NCI-H1930 (cell line): Measurements from ENCODE around the gene FAM89B.
"Not testable (repeated sequence)": the region's sequence is repeated elsewhere in the genome, so short reads cannot be mapped to it uniquely, and the experiment has no call there.

Experiments
- DNase-seq, 2 experiments: peaks; one replicate each; lab custom pipeline; 2025; lab: John Stamatoyannopoulos, UW

The FAM89B gene

DNA sequence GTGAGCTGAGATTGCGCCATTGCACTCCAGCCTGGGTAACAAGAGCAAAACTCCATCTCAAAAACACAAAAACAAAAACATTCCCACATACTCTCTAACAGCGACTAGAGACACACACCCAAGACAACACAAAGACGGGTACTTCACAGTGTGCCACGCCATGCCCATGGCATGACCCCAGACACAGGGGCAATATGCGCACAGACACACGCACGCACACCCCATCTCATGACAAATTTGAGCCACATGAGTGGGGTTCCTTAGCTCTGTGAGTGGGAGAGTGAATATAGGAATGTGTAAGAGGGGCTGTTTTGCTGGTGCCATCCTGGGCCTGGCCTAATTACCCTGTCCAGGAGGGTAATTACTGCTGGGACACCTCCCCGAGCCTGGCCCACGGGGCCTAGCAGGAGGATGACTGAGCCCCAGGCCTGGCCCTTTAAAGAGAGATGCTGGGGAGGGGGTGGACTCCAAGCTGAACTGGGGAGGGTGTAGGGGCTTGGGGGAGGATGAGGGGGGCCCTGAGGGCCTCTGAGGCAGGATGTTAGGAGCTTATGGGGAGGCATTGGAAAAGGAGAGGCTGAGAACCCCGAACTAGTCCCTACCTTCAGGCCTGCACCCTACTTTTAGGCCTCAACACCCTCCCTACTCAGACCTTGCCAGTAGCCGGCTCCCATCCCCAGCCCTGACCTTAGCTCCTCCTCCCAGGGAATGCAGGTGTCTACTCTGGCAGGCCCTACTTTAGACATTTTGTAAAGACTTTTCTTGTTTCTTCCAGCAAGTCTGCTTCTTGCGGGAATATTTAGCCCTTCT, 15.7 kb upstream of the FAM89B start:
- no peak for DNase-seq

DNA sequence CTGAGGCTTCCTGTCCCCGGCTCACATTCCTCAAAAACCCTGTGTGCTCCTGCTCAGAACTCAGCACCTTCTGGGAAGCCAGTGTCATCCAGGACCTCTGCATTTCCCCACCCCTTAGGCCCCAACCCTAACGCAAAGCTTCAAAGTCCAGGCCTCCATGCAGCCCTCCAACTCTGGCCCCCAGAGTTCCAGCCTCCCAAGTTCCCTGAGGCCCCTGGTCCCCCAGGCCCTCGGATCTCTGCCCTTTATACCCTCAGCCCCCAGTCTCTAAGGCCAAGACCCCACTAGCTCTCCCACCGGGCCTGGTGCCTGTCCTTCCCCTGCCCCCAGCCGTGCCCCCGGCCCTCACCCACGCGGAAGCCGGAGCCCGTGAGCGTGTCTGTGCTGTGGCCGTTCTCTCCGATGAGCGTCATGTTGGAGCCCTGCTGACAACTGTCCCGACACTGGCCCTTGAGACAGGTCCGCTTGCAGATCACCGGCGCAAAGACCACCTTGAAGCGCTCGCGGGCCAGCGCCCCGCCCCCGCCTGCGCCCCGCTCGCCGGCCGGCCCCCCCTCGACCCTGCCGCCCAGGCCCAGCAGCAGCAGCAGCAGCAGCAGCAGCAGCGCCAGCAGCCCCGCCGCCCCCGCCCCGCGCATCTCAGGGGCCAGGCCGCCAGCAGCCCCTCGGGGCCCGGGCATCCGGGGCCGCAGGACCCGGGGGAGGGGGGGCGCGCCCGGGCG, 14.9 kb upstream of the FAM89B start:
- no peak for DNase-seq

DNA sequence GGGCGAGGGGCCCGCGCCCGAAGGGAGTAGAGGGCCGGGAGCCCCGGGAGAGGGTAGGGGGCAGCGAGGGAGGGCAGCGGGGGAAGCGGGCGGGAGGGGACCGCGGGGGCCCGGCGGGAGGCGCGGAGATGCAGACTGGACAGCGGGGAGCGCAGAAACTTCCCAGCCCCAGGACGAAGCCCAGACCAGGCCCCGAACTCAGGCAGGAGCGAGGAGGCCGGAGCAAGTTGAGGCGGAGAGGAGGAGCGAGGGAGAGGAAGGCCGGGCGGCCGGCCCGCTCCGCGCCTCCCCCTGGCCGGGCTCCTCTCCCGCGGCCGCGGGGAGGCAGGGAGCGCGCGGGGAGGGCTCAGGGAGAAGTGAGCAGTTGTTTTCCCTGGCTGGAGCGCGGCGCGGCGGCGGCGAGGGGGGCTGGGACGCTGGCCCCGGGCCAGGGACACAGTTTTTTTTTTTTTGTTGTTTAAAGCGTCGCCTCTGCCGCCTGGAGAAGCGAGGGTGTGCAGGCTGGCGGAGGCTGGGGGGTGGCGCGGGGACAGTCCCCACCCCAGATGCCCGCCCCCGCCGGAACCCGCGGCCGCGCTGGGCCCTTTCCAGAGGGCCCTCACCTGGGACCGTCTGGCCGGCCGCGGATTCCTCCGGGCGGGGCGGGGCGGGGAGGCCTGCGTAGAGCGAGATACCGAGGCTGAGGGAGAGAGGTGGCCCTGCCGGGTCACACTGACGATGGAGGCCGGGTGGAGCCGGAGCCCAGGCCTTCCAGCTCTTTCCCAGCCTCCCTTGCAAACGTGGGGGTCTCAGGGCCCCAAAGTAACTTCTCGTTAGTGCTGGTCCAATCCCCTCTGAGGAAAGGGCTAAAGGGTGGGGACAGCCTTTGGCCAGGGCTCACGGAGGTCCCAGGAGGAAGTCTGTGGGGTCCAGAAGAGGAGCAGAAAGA, 14.1 kb upstream of the FAM89B start, which contains the start of gene LTBP3:
Gene LTBP3, minus strand, starts transcription at position 358 of the 928 bp plus-strand sequence. CDS start 400 bp downstream, outside the sequence.
- DNase-seq, result no peak

DNA sequence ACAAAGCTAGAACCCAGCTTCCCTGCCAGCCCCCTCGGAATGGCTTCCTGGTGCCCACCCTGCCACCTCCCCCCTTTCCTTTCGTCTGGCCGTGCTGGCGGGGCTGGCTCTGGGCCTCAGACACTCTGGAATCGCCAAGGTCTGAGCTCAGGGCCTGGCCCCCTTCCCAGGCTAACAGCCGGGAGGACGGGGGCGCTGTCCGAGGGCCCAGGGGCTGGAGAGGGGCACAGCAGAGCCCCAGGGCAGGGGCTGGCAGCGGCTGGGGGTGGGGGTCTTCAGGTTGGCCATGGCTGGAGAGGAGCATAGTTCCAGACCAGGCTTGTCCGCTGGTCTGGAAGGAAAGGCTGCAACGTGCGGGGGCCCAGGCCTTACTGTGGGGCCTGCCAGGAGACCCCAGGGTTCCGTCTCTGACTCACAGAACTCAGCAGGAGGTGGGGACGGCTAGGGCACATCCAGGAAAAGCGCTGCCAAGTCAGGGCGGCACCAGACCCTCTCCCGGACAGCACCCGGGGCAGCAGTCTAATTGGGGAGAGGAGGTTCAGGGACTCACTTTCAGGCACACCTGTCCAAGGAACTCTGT, 13.3 kb upstream of the FAM89B start:
- DNase-seq, result no peak

DNA sequence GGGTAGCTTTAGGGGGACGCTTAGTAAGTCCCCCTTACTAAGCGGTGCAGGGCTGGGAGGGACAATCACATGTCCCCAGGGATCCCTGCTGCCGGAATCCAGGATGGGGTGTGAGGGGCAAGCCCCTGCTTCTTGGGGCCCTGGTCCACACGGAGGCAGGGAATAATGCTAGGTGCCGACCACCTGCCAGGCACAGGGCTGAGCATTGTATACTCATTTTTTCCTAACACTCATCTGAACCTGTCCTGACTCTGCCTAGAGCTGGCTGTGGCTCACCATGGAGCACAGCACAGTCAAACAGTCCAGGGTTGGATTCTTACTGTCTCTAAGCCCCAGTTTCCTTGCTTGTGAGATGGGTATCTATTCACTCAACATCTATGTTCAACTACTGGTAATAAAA, 12.8 kb upstream of the FAM89B start:
- DNase-seq, result no peak

DNA sequence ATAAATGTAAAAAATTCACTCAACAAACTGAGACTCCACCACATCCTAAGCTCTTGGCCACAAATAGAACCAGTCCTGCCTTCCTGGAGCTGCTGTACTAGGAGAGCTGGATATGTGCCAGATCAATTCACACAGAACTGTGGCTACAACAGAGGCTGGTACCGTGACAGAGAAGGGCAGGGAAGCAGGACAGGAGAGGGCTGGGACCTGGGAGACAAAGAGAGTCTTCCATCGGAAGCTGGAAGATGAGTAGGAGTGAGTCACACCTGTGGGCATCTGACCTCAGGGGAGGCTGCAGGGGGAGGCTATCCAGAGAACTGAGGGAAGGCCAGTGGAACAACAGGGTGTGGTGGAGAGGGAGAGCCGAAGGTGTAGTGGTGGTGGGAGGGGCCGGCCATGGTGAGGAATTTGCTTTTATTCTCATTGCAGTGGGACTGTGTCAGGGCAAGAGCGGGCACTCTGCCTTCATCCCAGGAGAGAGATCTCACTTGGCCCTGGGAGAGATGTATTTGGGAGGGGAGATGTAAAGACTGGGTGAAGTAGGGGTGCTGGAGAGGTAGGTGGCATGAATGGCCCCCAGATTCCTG, 12.3 kb upstream of the FAM89B start:
- DNase-seq, result no peak

DNA sequence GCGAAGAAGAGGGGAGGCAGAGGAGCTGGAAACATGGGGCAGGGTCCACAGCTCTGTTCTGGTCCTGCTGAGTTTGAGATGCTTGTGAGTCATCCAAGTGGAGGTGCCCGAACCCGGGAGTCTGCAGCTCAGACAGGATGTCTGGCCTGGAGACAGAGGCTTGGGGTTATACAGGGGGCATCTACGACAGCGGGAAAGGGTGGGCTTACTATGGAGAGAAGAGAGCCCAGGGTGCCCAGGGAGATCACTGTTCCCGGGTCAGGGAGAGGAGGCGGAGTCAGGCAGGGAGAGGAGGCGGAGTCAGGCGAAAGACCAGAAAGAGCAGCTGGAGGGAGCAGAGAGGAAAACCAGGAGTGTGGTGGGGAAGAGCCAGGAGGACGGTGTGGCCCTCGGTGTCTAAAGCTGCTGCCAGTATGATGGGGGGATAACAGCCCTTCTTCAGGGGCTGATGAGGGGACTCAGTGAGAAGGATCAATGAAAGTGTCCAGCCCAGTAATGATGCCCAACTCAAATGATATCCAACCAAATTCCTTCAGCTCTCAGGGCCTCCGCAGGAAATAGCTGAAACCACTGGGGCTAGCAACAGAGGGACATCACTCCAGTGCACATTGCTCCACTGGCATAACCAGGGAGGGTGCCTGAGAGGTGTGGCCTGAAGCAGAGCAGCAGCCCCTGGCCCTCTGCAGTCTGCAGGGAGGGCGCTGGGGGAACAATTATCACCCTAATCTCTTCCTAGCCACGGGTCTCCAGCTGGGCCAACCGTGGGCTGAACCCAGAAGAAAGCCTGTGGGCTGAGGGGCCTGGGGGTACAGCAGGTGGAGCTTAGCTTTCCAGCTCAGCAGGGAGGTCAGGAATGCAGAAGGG, 11.6 kb upstream of the FAM89B start:
- DNase-seq, result no peak

DNA sequence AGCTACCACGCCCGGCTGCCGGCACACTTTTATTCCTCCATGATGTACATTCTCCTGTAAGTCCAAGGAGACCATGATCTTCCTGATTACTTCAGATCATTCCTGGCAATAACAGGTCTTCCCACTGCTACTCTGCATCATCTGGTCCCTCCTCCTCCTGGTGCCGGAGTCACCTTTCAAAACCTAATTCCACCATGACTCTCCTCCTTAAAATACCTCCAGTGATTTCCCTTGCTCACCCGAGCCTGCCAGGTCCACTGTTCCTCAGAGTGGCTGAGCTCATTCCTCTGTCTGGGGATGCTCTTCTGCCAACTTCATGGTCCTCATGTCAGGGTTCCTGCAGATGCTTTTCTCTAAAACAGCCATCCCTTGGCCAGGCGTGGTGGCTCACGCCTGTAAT, 10.3 kb upstream of the FAM89B start:
- DNase-seq, result no peak

DNA sequence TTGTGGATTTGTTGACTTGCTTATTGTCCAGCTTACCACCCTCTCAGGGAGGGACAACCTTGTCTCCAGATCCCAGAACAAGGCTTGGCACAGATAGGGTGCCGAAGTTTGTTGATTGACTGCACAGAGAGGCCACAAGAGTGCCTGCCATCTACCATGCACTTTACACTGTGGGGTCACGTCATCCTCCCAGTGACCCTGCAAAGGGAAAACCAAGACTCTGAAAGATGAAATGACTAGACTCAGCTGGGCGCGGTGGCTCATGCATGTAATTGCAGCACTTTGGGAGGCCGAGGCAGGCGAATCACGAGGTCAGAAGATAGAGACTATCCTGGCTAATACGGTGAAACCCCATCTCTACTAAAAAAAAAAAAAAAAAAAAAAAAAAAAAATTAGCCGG, 9.6 kb upstream of the FAM89B start:
- DNase-seq, result no peak

DNA sequence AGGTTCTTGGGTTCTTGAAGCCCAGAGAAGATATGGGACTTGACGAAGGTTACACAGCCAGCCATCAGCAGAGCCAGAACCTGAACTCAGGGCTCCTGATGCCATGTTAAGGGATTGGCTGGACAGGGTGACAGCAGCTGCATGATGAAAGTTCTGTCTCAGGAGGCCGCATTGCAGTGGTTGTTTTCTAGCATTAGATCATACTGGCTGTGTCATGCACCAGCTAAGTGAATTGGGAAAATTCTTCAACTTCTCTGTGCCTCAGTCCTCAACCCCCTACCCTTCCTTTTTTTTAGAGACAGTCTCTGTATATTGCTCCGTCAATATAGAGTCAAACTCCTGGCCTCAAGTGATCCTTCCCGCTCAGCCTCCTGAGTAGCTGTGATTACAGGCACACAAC, 8.7 kb upstream of the FAM89B start:
- DNase-seq, result no peak

DNA sequence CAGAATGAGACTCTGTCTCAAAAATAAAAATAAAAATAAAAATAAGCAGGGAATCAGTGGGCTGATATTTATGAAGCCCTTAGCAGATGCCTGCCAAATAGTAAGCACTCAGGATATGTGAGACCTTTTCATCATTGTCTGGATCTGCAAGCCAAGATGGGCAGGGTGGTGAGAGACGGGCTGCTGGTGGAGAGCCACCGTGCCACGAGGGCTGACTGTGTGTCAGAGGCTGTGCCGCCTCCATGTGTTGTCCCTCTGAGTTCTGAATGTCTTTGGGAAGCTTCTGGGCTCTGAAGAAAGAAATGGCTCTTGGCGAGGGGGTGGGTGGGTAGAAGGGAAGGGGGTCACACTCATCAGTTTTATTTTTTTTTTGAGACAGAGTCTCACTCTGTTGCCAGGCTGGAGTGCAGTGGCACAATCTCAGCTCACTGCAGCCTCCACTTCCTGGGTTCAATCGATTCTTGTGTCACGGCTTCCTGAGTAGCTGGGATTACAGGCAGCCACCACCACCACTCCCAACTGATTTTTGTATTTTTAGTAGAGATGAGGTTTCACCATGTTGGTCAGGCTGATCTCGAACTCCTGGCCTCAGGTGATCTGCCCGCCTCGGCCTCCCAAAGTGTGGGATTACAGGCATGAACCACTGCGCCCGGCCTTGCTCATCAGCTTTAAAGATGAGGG, 7.3 kb upstream of the FAM89B start:
- not testable (repeated sequence) for DNase-seq

DNA sequence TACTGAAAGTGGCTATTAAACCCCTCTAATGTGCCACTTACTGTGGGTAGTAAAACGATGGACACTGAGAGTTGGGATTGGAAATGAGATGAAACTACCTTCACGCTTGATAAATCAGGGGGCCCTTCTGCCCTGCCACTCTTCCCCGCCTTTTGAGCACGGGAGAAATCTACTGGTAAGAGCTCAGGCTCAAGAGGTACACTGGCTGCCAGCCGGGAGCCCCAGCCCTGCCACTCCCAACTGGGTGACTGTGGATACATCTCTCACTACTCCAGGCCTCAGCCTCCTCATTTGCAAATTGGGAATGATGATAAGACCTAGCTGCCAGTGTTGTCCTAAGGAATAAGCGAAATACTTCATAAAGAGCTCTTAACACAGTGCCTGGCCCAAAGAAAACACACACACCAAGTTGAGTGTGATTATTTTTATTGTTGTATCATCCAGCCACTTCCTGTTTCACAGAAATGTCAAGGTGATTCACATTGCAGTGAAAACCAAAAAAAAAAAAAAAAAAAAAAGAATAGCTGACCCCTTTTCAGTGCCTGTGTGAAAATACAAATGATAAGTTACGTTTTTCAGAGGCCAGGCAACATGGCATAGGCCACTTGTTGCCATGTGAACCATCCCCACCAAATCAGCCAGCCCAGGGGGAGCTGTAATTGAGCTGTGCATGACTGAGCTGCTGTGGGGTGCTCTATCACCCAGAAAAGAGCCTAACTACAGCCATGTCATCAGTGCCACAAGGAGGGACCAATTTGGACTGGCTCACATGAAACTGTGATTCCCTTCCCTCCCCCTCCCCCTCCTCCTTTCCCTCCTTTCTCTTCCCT, 6.5 kb upstream of the FAM89B start:
- DNase-seq, result no peak

DNA sequence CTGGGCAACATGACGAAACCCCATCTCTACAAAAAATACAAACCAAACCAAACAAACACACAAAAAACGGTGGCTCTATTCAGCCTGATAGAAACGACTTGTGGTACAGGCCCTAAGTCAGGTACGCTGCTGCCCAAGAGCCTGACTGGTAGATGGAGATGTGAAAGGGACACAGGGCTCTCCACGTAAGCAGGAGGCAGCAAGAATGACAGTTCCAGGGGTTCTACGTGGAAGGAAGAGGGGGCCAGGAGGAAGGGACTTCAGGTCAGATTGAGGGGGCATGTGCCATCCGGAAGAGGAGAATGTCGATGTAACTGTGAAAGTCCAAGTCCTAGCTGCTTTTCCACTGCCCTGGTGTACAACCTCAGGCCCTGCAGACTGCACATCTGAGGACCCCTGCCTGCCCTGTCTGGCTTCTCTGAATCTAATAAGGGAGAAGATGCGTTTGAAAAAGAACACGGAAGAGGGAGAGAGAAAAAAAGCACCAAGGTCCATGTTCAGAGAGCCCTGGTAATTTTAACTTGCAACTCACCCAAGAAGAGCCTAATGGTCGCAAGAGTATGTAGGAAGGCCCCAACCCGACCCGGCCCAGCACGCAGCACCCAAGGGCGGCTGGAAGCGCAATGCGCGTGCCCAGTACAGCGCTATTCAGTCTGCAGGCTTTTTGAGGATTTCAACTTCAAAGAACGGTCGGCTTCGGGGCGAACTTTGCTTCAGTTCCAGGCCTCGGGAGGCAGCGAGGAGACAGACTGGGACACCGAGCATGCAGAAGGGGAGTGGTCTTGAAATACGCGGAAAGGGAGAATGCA, 3.0 kb upstream of the FAM89B start:
- DNase-seq, result no peak

DNA sequence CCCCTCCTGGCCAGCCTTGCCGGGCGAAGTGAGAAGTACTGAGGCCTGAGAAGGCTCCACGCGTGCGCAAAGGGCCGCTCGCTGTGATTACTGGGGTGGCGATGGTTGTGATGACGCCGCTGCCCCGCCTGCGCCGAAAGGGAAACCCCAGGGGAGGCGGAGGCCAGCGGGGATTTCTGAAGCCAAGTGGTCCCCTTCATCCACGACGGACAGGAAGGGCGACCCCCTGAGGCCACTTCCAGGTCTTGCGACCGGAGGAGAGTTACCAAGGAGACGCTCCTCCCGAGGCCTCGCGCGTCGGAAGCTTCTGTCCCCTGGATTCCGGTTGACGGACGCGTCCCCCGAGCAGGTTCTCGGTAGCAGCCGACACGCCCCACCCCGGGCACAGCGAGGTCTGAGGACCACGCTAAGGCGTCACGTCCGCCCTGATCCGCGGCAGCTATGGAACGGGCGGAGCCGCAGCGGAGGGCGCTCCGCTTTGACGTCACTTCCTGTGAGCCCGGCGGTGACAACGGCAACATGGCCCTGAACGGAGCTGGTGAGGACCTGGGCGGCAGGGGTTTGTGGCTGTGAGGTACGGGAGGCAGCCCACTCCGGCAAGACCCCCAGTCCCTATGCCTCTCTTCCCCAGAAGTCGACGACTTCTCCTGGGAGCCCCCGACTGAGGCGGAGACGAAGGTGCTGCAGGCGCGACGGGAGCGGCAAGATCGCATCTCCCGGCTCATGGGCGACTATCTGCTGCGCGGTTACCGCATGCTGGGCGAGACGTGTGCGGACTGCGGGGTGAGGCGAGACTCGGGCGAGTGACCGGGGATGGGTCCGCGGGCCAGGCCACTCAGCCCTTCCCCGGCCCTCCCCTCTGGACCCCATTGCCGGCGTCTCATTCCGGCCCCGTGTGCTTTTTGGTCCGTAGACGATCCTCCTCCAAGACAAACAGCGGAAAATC, 2.1 kb upstream of the FAM89B start, which contains the start of gene ZNRD2:
Gene ZNRD2, plus strand, starts transcription at position 505 of the 946 bp plus-strand sequence. Its CDS starts 15 bp downstream, at position 520.
- DNase-seq, result peak; percentile 97 to 99

DNA sequence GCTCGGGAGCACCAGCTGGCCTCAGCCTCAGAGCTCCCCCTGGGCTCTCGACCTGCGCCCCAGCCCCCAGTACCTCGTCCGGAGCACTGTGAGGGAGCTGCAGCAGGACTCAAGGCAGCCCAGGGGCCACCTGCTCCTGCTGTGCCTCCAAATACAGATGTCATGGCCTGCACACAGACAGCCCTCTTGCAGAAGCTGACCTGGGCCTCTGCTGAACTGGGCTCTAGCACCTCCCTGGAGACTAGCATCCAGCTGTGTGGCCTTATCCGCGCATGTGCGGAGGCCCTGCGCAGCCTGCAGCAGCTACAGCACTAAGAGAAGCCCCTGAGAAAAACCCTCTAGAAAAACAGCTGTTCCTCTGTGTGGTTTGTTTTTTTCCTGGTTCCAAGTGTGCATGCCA, 918 bp upstream of the FAM89B start:
- DNase-seq, result no peak

DNA sequence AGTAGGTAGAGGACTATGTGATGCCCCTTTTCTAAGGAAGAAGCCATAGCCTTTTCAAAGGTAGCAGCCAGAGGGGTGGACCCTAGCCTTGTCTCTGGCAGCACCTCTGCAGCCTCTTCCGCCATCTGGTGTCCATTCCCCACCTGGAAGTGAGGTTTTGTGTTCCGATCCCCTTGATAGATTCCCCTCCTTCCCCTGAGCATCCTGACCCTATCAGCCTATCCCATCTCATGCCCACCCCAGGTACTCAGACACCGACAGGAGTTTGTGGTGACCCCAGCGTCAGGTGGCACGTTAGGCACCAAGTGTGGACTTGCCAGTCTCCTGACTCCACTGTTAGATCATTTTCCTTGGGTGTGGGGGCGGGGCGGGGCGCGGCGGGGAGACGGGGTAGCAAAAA, 398 bp upstream of the FAM89B start:
- DNase-seq, result peak; percentile 52 to 54
